ENCODE measurements around the gene LAS1L. TPM values are rescaled to one million over a fixed set of nuclear protein-coding genes. Genes with fewer than 3 reads are reported as not detected.

LAS1L gene
- total and polyA plus RNA-seq, 9 of the 15 experiments (the other 6 are each of a cell fraction or from before 2014, with no cell fraction given), result 43.3 to 119 (median 86.4) TPM

DNA sequence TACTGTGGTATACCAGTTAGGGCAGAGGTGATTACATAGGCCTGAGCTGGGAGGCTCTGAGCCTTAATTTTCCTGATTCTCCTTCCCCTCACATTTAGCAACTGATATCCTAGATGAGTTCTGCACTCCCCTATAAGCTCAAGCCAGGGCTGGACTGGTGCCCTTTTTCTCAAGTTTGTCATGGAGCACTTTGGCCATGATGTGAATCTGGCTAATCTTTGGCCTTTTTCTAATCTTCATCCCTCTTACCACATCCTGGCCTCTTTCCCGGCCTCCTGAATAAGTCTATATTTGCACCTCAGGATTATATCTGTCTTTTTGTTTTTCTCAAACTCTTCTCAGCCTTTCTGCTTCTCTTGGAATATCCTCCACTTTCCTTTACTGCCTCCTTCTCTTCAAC is 10.9 kb upstream of the LAS1L start:
- TF ChIP-seq SMAD4 (CRISPR knock-in tag; conservative IDR thresholded peaks at IDR 0.05), result no peak
- TF ChIP-seq ZBTB17 (CRISPR knock-in tag; IDR thresholded peaks at IDR 0.05), result no peak
- TF ChIP-seq DEAF1 (CRISPR knock-in tag; IDR thresholded peaks at IDR 0.05), result no peak
- TF ChIP-seq, protein P1, sequence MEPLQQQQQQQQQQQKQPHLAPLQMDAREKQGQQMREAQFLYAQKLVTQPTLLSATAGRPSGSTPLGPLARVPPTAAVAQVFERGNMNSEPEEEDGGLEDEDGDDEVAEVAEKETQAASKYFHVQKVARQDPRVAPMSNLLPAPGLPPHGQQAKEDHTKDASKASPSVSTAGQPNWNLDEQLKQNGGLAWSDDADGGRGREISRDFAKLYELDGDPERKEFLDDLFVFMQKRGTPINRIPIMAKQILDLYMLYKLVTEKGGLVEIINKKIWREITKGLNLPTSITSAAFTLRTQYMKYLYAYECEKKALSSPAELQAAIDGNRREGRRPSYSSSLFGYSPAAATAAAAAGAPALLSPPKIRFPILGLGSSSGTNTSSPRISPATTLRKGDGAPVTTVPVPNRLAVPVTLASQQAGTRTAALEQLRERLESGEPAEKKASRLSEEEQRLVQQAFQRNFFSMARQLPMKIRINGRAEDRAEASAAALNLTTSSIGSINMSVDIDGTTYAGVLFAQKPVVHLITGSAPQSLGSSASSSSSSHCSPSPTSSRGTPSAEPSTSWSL (CRISPR knock-in tag; IDR thresholded peaks at IDR 0.05; ENCODE audit: borderline replicate concordance), result no peak
- no peak for TF ChIP-seq VEZF1 (CRISPR knock-in tag; IDR thresholded peaks at IDR 0.05)
- H3K36me3 ChIP-seq (ENCODE audit: control insufficient read depth, insufficient read depth, low read length), result no peaks in the 10 kb centered on the region
- no peaks in the 10 kb centered on the region for H3K9me3 ChIP-seq (replicated peaks; ENCODE audit: control insufficient read depth, insufficient read depth, low read depth, low read length)
- intact Hi-C loops (cut with micrococcal nuclease), result no loop called here
- H3K4me1 ChIP-seq (replicated peaks in 1 of 2; ENCODE audit: control insufficient read depth in 2 of 2, insufficient read depth in 2 of 2, low read length in 2 of 2), result peaks cover 0 to under 1% of the 10 kb centered on the region in 2 experiments; a peak in 3 of 5 replicates
- no peak overlapping the region for H3K4me3 ChIP-seq
- H3K27me3 ChIP-seq (ENCODE audit: control insufficient read depth in 2 of 2, insufficient read depth in 2 of 2, low read length in 2 of 2), result peaks cover 0 to 12% of the 10 kb centered on the region in 2 experiments; a peak in 2 of 5 replicates
- no peaks in the 10 kb centered on the region for H3K9me1 ChIP-seq (ENCODE audit: control insufficient read depth, insufficient read depth, low read length)
- no peak overlapping the region for H3K9ac ChIP-seq (ENCODE audit: insufficient read depth in 1 of 2, low read depth in 2 of 2, low read length in 2 of 2)
- no TSS peak for BruUV-seq (replicated peaks)
- in situ Hi-C loops (cut with MboI), result no loop called here
- 0% methylated on average over 1 of the region's 1 CpG for WGBS (ENCODE audit: insufficient coverage, low coverage, missing lambda C conversion rate)
- CTCF ChIA-PET (ENCODE audit: low intra/inter-chr PET ratio), result no interaction called here
- POLR2A ChIA-PET, result no interaction called here
- H3K27ac ChIP-seq (ENCODE audit: extremely low read depth, low read depth, low read length), result no peak overlapping the region
- DNase-seq (ENCODE audit: extremely low read depth in 1 of 4, low spot score in 3 of 4) (no peak), ATAC-seq (no peak), FAIRE-seq (no peak)
- H2AFZ ChIP-seq (ENCODE audit: low read depth, low read length), result no peak overlapping the region
- H3K4me2 ChIP-seq (ENCODE audit: insufficient read depth, low read length), result no peak overlapping the region
- H4K20me1 ChIP-seq (replicated peaks; ENCODE audit: control insufficient read depth, insufficient read depth, low read length), result no peaks in the 10 kb centered on the region
- no peaks in the 10 kb centered on the region for H3K79me2 ChIP-seq (ENCODE audit: control insufficient read depth, insufficient read depth, low read length)
